Bronchial epithelial cell (primary cell): ENCODE data around the gene NHLRC3. TPM values are rescaled to one million over a fixed set of nuclear protein-coding genes. Genes with fewer than 3 reads are reported as not detected.
"Not testable (repeated sequence)": the region's sequence is repeated elsewhere in the genome, so short reads cannot be mapped to it uniquely, and the experiment has no call there.

Source experiments
- DNase-seq: peaks from one replicate; pipeline ENCODE4 v3.0.0-alpha.2; 2010; ENCODE audit warnings: low read depth
- FAIRE-seq: peaks from 2 replicates; lab custom pipeline; 2011; peaks lifted over from hg19 to GRCh38; lab: Jason Lieb, UNC
- H3K27me3 ChIP-seq: 2 replicates; pipeline ENCODE4 v1.5.1; 2011; ENCODE audit warnings: low read length; ENCODE audit not compliant: control insufficient read depth, insufficient read depth
- H3K36me3 ChIP-seq: 2 replicates; pipeline ENCODE4 v1.5.1; 2011; ENCODE audit warnings: low read length; ENCODE audit not compliant: control insufficient read depth, insufficient read depth
- H3K4me3 ChIP-seq: 2 replicates; pipeline ENCODE4 v1.5.1; 2011; ENCODE audit warnings: mild to moderate bottlenecking, low read depth, low read length, control low read depth
- total RNA-seq: library from RNA; depleted of rRNA; stranded (reverse); fragments of >200 nt; gene quantifications from 2 replicates; pipeline ENCODE4 v1.2.1, GENCODE V29; 2014
- TF ChIP-seq, protein P1 (sequence below): IDR thresholded peaks from 2 replicates; pipeline ENCODE4 v1.5.1; 2011; ENCODE audit warnings: mild to moderate bottlenecking, moderate library complexity, low read length, control low read depth, inconsistent platforms; ENCODE audit not compliant: insufficient read depth, severe bottlenecking

The NHLRC3 gene
- total RNA-seq, 1 donor from 2014 or later = 9.0 TPM

DNA sequence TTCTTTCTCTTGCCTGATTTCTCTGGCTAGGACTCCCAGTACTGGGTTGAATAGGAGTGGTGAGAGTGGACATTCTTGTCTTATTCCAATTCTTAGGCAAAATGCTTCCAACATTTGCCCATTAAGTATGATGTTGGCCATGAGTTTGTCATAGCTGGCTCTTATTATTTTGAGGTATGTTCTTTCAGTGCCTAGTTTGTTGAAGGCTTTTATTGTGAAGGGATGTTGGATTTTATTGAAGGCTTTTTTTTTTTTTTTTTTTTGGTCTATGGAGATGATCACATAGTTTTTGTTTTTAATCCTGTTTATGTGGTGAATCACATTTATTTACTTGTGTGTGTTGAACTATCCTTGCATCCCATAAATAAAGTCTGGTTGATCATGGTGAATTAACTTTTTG lies 19.8 kb downstream of the NHLRC3 start:
- Histone ChIP-seq H3K36me3 (no peaks in the 10 kb centered on the region), H3K27me3 (no peaks in the 10 kb centered on the region), H3K4me3 (no peak overlapping the region)
- DNase-seq (no peak), FAIRE-seq (no peak)
- TF ChIP-seq, protein P1, sequence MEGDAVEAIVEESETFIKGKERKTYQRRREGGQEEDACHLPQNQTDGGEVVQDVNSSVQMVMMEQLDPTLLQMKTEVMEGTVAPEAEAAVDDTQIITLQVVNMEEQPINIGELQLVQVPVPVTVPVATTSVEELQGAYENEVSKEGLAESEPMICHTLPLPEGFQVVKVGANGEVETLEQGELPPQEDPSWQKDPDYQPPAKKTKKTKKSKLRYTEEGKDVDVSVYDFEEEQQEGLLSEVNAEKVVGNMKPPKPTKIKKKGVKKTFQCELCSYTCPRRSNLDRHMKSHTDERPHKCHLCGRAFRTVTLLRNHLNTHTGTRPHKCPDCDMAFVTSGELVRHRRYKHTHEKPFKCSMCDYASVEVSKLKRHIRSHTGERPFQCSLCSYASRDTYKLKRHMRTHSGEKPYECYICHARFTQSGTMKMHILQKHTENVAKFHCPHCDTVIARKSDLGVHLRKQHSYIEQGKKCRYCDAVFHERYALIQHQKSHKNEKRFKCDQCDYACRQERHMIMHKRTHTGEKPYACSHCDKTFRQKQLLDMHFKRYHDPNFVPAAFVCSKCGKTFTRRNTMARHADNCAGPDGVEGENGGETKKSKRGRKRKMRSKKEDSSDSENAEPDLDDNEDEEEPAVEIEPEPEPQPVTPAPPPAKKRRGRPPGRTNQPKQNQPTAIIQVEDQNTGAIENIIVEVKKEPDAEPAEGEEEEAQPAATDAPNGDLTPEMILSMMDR = no peak

DNA sequence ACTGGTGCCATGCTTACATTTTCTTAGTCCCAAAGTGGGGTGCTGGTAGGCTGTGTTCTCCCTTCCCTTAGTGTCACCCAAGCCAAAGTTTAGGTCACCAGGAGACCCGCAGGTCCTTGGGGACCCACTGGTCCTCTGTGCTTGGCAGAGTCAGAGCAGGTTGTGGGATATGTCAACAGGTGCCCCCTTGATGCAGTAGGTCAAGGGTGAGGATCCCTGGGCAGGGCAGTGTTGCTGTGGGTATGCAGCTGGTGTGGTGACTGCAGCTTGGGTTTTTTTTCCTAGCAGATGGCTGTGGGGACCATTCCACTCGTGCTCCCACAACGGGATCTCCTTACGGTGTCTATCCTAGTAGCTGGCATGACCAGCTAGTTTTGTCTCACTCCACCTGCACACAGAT lies 23.7 kb downstream of the NHLRC3 start:
- FAIRE-seq = no peak
- TF ChIP-seq, protein P1 = no peak
- H3K36me3 ChIP-seq = no peaks in the 10 kb centered on the region

DNA sequence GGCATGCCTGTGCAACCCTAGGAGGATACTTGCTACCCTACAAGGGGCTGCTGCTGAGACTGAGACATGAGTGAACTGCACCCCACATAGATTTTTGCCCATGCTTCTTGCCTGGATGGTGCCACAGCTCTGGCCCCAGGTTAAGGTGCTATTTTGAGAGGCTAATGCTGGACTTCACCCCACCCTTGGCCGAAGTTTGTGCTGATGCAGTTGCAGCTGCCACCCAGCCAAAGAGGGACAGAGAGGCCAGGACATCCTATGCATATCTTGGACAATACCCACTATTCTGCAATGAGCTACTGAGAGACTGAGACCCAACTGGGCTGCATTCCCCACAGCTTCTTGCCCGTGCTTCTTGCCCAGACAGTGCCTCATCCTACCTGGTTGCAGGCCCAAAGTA lies 34.6 kb downstream of the NHLRC3 start:
- FAIRE-seq = no peak
- TF ChIP-seq, protein P1 = no peak
- Histone ChIP-seq H3K27me3 (no peaks in the 10 kb centered on the region), H3K4me3 (no peak overlapping the region), H3K36me3 (no peaks in the 10 kb centered on the region)
- DNase-seq = no peak

More for the DNA sequence above, 23.7 kb downstream of the NHLRC3 start:
- DNase-seq = no peak
- no peaks in the 10 kb centered on the region for H3K27me3 ChIP-seq
- no peak overlapping the region for H3K4me3 ChIP-seq

DNA sequence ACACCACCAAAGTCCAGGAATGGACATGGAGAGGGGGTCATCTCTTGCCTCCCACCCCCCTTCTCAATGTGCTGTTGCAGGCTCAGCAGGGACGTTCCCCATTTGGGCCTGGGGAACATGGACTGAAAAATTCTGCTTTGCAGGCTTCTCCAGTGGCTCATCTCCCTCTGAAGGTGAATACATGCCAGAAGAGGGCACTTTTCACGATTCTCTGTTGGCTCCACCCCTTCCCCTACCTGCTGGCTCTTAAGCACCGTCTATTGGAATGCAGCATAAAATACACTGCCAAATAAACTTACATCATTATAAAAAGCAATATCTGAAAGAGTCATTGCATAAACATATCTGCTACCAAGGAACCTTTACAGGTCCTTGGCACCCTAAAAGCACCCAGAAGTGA lies 35.7 kb downstream of the NHLRC3 start:
- H3K36me3 ChIP-seq = no peaks in the 10 kb centered on the region
- no peak overlapping the region for H3K4me3 ChIP-seq
- TF ChIP-seq, protein P1 = no peak
- FAIRE-seq = no peak
- peak; percentile 25 for DNase-seq
- no peaks in the 10 kb centered on the region for H3K27me3 ChIP-seq

DNA sequence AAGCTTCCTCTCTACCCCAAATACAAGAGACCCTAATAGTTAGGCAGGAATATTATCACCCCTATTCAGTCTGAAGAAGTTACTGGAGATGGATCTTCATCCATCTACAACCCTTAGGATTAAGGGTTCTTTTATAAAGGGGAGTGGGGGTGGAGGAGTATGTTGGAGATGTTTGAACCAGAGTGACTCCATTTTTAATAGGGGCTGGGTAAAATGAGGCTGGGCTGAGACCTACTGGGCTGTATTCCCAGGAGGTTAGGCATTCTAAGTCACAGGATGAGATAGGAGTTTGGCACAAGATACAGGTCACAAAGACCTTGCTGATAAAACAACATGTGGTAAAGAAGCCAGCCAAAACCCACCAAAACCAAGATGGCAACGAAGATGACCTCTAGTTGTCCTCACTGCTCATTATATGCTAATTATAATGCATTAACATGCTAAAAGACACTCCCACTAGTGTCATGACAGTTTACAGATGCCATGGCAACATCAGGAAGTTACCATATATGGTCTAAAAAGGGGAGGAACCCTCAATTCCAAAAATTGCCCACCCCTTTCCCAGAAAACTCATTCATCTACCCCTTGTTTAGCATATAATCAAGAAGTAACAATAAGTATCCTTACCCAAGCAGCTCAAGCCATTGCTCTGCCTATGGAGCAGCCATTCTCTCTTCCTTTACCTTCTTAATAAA lies 48.1 kb downstream of the NHLRC3 start:
- not testable (repeated sequence) for FAIRE-seq, DNase-seq, H3K27me3 ChIP-seq, H3K4me3 ChIP-seq, H3K36me3 ChIP-seq

DNA sequence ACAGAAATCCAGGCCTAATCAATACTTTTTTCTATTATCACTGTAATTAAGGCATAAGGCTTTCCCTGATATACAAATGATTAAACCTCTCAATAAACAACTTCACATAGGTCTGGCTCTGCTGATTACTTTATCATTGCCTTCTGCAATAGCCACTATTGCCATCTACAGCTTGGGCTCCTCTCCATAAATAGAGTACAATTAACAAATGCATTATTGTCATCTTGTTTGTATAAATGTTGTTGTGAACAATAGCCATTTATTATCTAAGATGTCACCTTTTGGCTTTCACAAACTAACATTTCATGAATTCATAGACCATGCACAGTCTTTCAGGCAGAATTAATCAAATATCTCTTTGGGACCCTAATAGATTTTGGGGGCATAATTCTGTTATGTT lies 53.3 kb downstream of the NHLRC3 start:
- TF ChIP-seq, protein P1 = no peak
- DNase-seq (no peak), FAIRE-seq (no peak)
- Histone ChIP-seq H3K36me3 (no peaks in the 10 kb centered on the region), H3K27me3 (peaks cover 2% of the 10 kb centered on the region), H3K4me3 (no peak overlapping the region)
